Measurements from ENCODE around the gene TRPM2.

The TRPM2 gene

GRCh38 chr21:44443891-44444285, 90.5 kb downstream of the TRPM2 start:
- Histone ChIP-seq H3K9ac (ENCODE audit: low read length) (no peak overlapping the region), H3K4me1 (ENCODE audit: low read length) (peaks cover 5% of the 10 kb centered on the region; the same call in 1 of the 2 replicates), H3K4me2 (ENCODE audit: low read length) (no peak overlapping the region), H3K9me3 (ENCODE audit: insufficient read depth, low read length) (no peaks in the 10 kb centered on the region), H3K79me2 (ENCODE audit: low read length) (no peaks in the 10 kb centered on the region), H3K27me3 (ENCODE audit: low read depth, low read length) (no peaks in the 10 kb centered on the region), H3K4me3 (ENCODE audit: low read length) (no peak overlapping the region), H4K20me1 (ENCODE audit: insufficient read depth, low read length) (no peaks in the 10 kb centered on the region), H3K27ac (ENCODE audit: low read length) (no peak overlapping the region), H3K36me3 (replicated peaks; ENCODE audit: low read depth, low read length) (peaks cover 4% of the 10 kb centered on the region), H2AFZ (ENCODE audit: low read depth, low read length) (no peak overlapping the region)
- no peak for TF ChIP-seq CTCF (IDR thresholded peaks at IDR 0.05; ENCODE audit: low read depth, low read length)
- TF ChIP-seq EZH2phosphoT487 (IDR thresholded peaks at IDR 0.05; ENCODE audit: low read depth): no peak

GRCh38 chr21:44444286-44444931, 91.0 kb downstream of the TRPM2 start:
- no peak for TF ChIP-seq EZH2phosphoT487 (IDR thresholded peaks at IDR 0.05; ENCODE audit: low read depth)
- no peak for TF ChIP-seq CTCF (IDR thresholded peaks at IDR 0.05; ENCODE audit: low read depth, low read length)
- Histone ChIP-seq H3K4me1 (ENCODE audit: low read length) (peaks cover 5% of the 10 kb centered on the region; the same call in 1 of the 2 replicates), H3K27me3 (ENCODE audit: low read depth, low read length) (no peaks in the 10 kb centered on the region), H3K9ac (ENCODE audit: low read length) (no peak overlapping the region), H4K20me1 (ENCODE audit: insufficient read depth, low read length) (no peaks in the 10 kb centered on the region), H3K9me3 (ENCODE audit: insufficient read depth, low read length) (no peaks in the 10 kb centered on the region), H3K4me3 (ENCODE audit: low read length) (no peak overlapping the region), H3K27ac (ENCODE audit: low read length) (no peak overlapping the region), H3K36me3 (replicated peaks; ENCODE audit: low read depth, low read length) (peaks cover 4% of the 10 kb centered on the region), H3K4me2 (ENCODE audit: low read length) (no peak overlapping the region), H2AFZ (ENCODE audit: low read depth, low read length) (no peak overlapping the region), H3K79me2 (ENCODE audit: low read length) (no peaks in the 10 kb centered on the region)

- Histone ChIP-seq H3K9ac (ENCODE audit: low read length) (no peak overlapping the region), H3K9me3 (ENCODE audit: insufficient read depth, low read length) (no peaks in the 10 kb centered on the region), H3K36me3 (replicated peaks; ENCODE audit: low read depth, low read length) (peaks cover 4% of the 10 kb centered on the region), H3K27ac (ENCODE audit: low read length) (no peak overlapping the region), H3K27me3 (ENCODE audit: low read depth, low read length) (no peaks in the 10 kb centered on the region), H3K4me1 (ENCODE audit: low read length) (peaks cover 5% of the 10 kb centered on the region; the same call in 1 of the 2 replicates), H3K4me2 (ENCODE audit: low read length) (no peak overlapping the region), H2AFZ (ENCODE audit: low read depth, low read length) (no peak overlapping the region), H4K20me1 (ENCODE audit: insufficient read depth, low read length) (no peaks in the 10 kb centered on the region), H3K4me3 (ENCODE audit: low read length) (no peak overlapping the region), H3K79me2 (ENCODE audit: low read length) (no peaks in the 10 kb centered on the region)
- TF ChIP-seq CTCF (IDR thresholded peaks at IDR 0.05; ENCODE audit: low read depth, low read length) (no peak), EZH2phosphoT487 (IDR thresholded peaks at IDR 0.05; ENCODE audit: low read depth) (no peak)
These were observed 91.9 kb downstream of the TRPM2 start for GRCh38 chr21:44445145-44445812.

- TF ChIP-seq EZH2phosphoT487 (IDR thresholded peaks at IDR 0.05; ENCODE audit: low read depth) (no peak), CTCF (IDR thresholded peaks at IDR 0.05; ENCODE audit: low read depth, low read length) (no peak)
- H3K9me3 ChIP-seq (ENCODE audit: insufficient read depth, low read length): no peaks in the 10 kb centered on the region
- H3K27me3 ChIP-seq (ENCODE audit: low read depth, low read length): no peaks in the 10 kb centered on the region
- H3K4me1 ChIP-seq (ENCODE audit: low read length): peaks cover 5% of the 10 kb centered on the region; the same call in 1 of the 2 replicates
- H3K9ac ChIP-seq (ENCODE audit: low read length): no peak overlapping the region
- no peak overlapping the region for H2AFZ ChIP-seq (ENCODE audit: low read depth, low read length)
- peaks cover 4% of the 10 kb centered on the region for H3K36me3 ChIP-seq (replicated peaks; ENCODE audit: low read depth, low read length)
- no peak overlapping the region for H3K4me2 ChIP-seq (ENCODE audit: low read length)
- H3K79me2 ChIP-seq (ENCODE audit: low read length): no peaks in the 10 kb centered on the region
- H4K20me1 ChIP-seq (ENCODE audit: insufficient read depth, low read length): no peaks in the 10 kb centered on the region
- no peak overlapping the region for H3K4me3 ChIP-seq (ENCODE audit: low read length)
- H3K27ac ChIP-seq (ENCODE audit: low read length): no peak overlapping the region
These were observed 95.3 kb downstream of the TRPM2 start for GRCh38 chr21:44448651-44449131.

Measured in OCI-LY3 (cell line).